B cell (primary cell): Measurements from ENCODE around the gene ZCCHC2. TPM values are rescaled to one million over a fixed set of nuclear protein-coding genes. Genes with fewer than 3 reads are reported as not detected.

ENCODE experiments used
- ATAC-seq: fragments of 200-7000 bp; cut with Tn5 transposase; one replicate; pipeline ENCODE4 v1.10.0; 2021; ENCODE audit warnings: low read depth, mild to moderate bottlenecking, moderate number of reproducible peaks, moderate library complexity
- CTCF ChIA-PET: fragments of 350-600 bp; sonication (Branson Sonifier 250); formaldehyde crosslinking; loops from one replicate; lab custom pipeline; 2021; ENCODE audit warnings: antibody characterized with exemption, inconsistent platforms; lab: Charles Lee
- POLR2A ChIA-PET: fragments of 350-600 bp; sonication (Branson Sonifier 250); formaldehyde crosslinking; loops from one replicate; lab custom pipeline; 2021; ENCODE audit warnings: antibody characterized with exemption; lab: Charles Lee
- DNase-seq: peaks from one replicate; pipeline ENCODE4 v3.0.0; 2013
- H2AFZ ChIP-seq: 2 replicates; pipeline ENCODE4 v1.6.1; 2012; ENCODE audit warnings: mild to moderate bottlenecking, low read depth, low read length; ENCODE audit not compliant: insufficient read depth, poor library complexity, severe bottlenecking
- H3K27ac ChIP-seq, 2 donors: 1 replicate in 1 of 2; 2 replicates in 1 of 2; pipeline ENCODE4 v1.5.1; 2012 to 2013; ENCODE audit warnings: low read length in 2 of 2, mild to moderate bottlenecking in 2 of 2, moderate library complexity in 1 of 2
- H3K27me3 ChIP-seq, 4 experiments: fragments of 200-600 bp in 1 of 4; sonication (generic) in 1 of 4; replicated peaks in 1 of 4; 1 replicate in 2 of 4; 2 replicates in 2 of 4; pipeline versions ENCODE4 v1.6.1 to v1.7.0; 2013 to 2016; ENCODE audit warnings: low read length in 3 of 4, mild to moderate bottlenecking in 2 of 4, mixed read lengths in 1 of 4, moderate library complexity in 1 of 4; ENCODE audit not compliant: insufficient read depth in 4 of 4, control insufficient read depth in 3 of 4; ENCODE audit errors: control extremely low read depth in 1 of 4
- H3K36me3 ChIP-seq, 2 experiments: replicated peaks in 1 of 2; 1 replicate in 1 of 2; 2 replicates in 1 of 2; pipeline versions ENCODE4 v1.6.1 to v1.7.1; 2013; ENCODE audit warnings: low read length in 1 of 2; ENCODE audit not compliant: insufficient read depth in 2 of 2, control insufficient read depth in 1 of 2; ENCODE audit errors: control extremely low read depth in 1 of 2, extremely low read depth in 1 of 2
- H3K4me1 ChIP-seq, 2 donors: fragments of 200-600 bp in 1 of 2; sonication (generic) in 1 of 2; 1 replicate in 1 of 2; 2 replicates in 1 of 2; pipeline versions ENCODE4 v1.5.1 to v1.6.1; 2013 to 2017; ENCODE audit warnings: low read length in 2 of 2; ENCODE audit not compliant: control insufficient read depth in 2 of 2, insufficient read depth in 2 of 2
- H3K4me2 ChIP-seq: replicated peaks from 2 replicates; pipeline ENCODE3; 2012; ENCODE audit warnings: mild to moderate bottlenecking, low read depth, low read length; ENCODE audit not compliant: poor library complexity, severe bottlenecking
- H3K4me3 ChIP-seq, 5 experiments: fragments of 200-600 bp in 1 of 5; sonication (generic) in 1 of 5; 1 replicate in 3 of 5; 2 replicates in 2 of 5; pipeline versions ENCODE4 v1.5.1 to v1.7.0; 2011 to 2016; ENCODE audit warnings: low read length in 4 of 5, mild to moderate bottlenecking in 4 of 5, low read depth in 2 of 5, control low read depth in 1 of 5, moderate library complexity in 1 of 5; ENCODE audit not compliant: insufficient read depth in 1 of 5; ENCODE audit errors: control extremely low read depth in 1 of 5, extremely low read depth in 1 of 5
- H3K79me2 ChIP-seq: fragments of 200-600 bp; sonication (generic); one replicate; pipeline ENCODE4 v1.6.0; 2016; ENCODE audit warnings: low read length; ENCODE audit not compliant: control insufficient read depth, insufficient read depth
- H3K9ac ChIP-seq: fragments of 200-600 bp; sonication (generic); 2 replicates; pipeline ENCODE4 v1.6.1; 2017; ENCODE audit warnings: mild to moderate bottlenecking, low read length, moderate library complexity
- H3K9me3 ChIP-seq, 3 donors: one replicate each; pipeline versions ENCODE4 v1.6.1 to v1.7.1; 2013; ENCODE audit warnings: low read length in 2 of 3; ENCODE audit not compliant: control insufficient read depth in 2 of 3, insufficient read depth in 1 of 3; ENCODE audit errors: control extremely low read depth in 1 of 3
- H4K20me1 ChIP-seq: 2 replicates; pipeline ENCODE4 v1.6.0; 2012; ENCODE audit warnings: mild to moderate bottlenecking, low read length; ENCODE audit not compliant: insufficient read depth, control insufficient read depth, poor library complexity, severe bottlenecking
- H3K27ac Mint-ChIP-seq: one replicate; pipeline ENCODE4 v1.8.0; 2021; ENCODE audit warnings: mixed read lengths
- H3K27me3 Mint-ChIP-seq: one replicate; pipeline ENCODE4 v1.8.0; 2021; ENCODE audit warnings: mixed read lengths
- H3K4me1 Mint-ChIP-seq: one replicate; pipeline ENCODE4 v1.8.0; 2021; ENCODE audit warnings: mixed read lengths
- H3K4me3 Mint-ChIP-seq: one replicate; pipeline ENCODE4 v1.8.0; 2021; ENCODE audit warnings: mixed read lengths
- H3K9me3 Mint-ChIP-seq: one replicate; pipeline ENCODE4 v1.8.0; 2022; ENCODE audit warnings: mixed read lengths; ENCODE audit not compliant: insufficient read depth
- EZH2 ChIP-seq: IDR thresholded peaks from 2 replicates; pipeline ENCODE4 v1.6.1; 2012; ENCODE audit warnings: borderline replicate concordance, low read depth, mild to moderate bottlenecking, moderate library complexity, low read length; ENCODE audit not compliant: insufficient read depth, poor library complexity, severe bottlenecking
- WGBS: methylation state at CpG from one replicate; pipeline ENCODE4 v1.1.5; 2013; ENCODE audit warnings: missing lambda C conversion rate; ENCODE audit not compliant: insufficient coverage; 5-methylcytosine and 5-hydroxymethylcytosine counted together
- intact Hi-C: fragments of 100-400 bp; cut with micrococcal nuclease; formaldehyde crosslinking; loops from one replicate; pipeline ENCODE4 v1.10.0; 2022
- polyA plus RNA-seq: library from polyadenylated mRNA; depleted of rRNA; stranded (reverse); fragments of >200 nt; gene quantifications from 2 replicates; pipeline ENCODE4 v1.2.3, GENCODE V29; 2012
- total RNA-seq, 2 donors: library from RNA; stranded (reverse); fragments of 120-200 nt in 1 of 2; gene quantifications; 1 replicate in 1 of 2; 2 replicates in 1 of 2; pipeline versions ENCODE4 v1.2.3 to v1.2.4, GENCODE V29; 2013 to 2022
- TF ChIP-seq, protein P1 (sequence below): fragments of 200-600 bp; IDR thresholded peaks from one replicate; pipeline ENCODE4 v1.8.0; 2022; ENCODE audit warnings: antibody characterized with exemption, mild to moderate bottlenecking

Gene ZCCHC2
- total and polyA plus RNA-seq, 2 donors (not counting 1 experiment from before 2014, with no cell fraction given): 24.5 to 53.7 TPM

- H3K4me2 ChIP-seq: no peak overlapping the region
- Mint-ChIP-seq H3K4me3 (no peak overlapping the region), H3K4me1 (no peaks in the 10 kb centered on the region), H3K27me3 (peaks cover 41% of the 10 kb centered on the region), H3K9me3 (peaks cover under 1% of the 10 kb centered on the region), H3K27ac (no peak overlapping the region)
- ATAC-seq (no peak), DNase-seq (no peak)
- no peak overlapping the region for H3K27ac ChIP-seq
- TF ChIP-seq, protein P1, sequence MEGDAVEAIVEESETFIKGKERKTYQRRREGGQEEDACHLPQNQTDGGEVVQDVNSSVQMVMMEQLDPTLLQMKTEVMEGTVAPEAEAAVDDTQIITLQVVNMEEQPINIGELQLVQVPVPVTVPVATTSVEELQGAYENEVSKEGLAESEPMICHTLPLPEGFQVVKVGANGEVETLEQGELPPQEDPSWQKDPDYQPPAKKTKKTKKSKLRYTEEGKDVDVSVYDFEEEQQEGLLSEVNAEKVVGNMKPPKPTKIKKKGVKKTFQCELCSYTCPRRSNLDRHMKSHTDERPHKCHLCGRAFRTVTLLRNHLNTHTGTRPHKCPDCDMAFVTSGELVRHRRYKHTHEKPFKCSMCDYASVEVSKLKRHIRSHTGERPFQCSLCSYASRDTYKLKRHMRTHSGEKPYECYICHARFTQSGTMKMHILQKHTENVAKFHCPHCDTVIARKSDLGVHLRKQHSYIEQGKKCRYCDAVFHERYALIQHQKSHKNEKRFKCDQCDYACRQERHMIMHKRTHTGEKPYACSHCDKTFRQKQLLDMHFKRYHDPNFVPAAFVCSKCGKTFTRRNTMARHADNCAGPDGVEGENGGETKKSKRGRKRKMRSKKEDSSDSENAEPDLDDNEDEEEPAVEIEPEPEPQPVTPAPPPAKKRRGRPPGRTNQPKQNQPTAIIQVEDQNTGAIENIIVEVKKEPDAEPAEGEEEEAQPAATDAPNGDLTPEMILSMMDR: no peak
- no peak for TF ChIP-seq EZH2
- H3K79me2 ChIP-seq: no peaks in the 10 kb centered on the region
- H3K9ac ChIP-seq: no peak overlapping the region
- H3K27me3 ChIP-seq: no peaks in the 10 kb centered on the region
- no peak overlapping the region for H2AFZ ChIP-seq
- H3K4me1 ChIP-seq: no peaks in the 10 kb centered on the region
- H3K36me3 ChIP-seq: no peaks in the 10 kb centered on the region
- H4K20me1 ChIP-seq: no peaks in the 10 kb centered on the region
- CTCF ChIA-PET: no interaction called here
- POLR2A ChIA-PET: no interaction called here
- H3K9me3 ChIP-seq: no peaks in the 10 kb centered on the region
- 95% methylated on average over 4 of the region's 5 CpGs for WGBS
- intact Hi-C loops: no loop called here
- H3K4me3 ChIP-seq: no peak overlapping the region
Observed at GRCh38 chr18:62487161-62487560, 35.7 kb upstream of the ZCCHC2 start.

GRCh38 chr18:62490967-62491695, 31.7 kb upstream of the ZCCHC2 start:
- H3K27ac ChIP-seq: no peak overlapping the region
- Mint-ChIP-seq H3K27me3 (peaks cover 46% of the 10 kb centered on the region), H3K4me3 (no peak overlapping the region), H3K9me3 (no peaks in the 10 kb centered on the region), H3K27ac (no peak overlapping the region), H3K4me1 (no peaks in the 10 kb centered on the region)
- no peak overlapping the region for H3K4me3 ChIP-seq
- H3K79me2 ChIP-seq: no peaks in the 10 kb centered on the region
- intact Hi-C loops: no loop called here
- WGBS: 100% methylated on average over 1 of the region's 3 CpGs
- DNase-seq (no peak), ATAC-seq (no peak)
- peaks cover 0 to 5% (median 2%) of the 10 kb centered on the region in 4 experiments for H3K27me3 ChIP-seq
- no peaks in the 10 kb centered on the region for H3K4me1 ChIP-seq
- H3K4me2 ChIP-seq: no peak overlapping the region
- H4K20me1 ChIP-seq: no peaks in the 10 kb centered on the region
- POLR2A ChIA-PET: no interaction called here
- CTCF ChIA-PET: interaction anchor here (1.5 kb wide), 1 partner anchor 65 kb away, joined by 3 read pairs; no protein-coding TSS in a partner anchor
- TF ChIP-seq, protein P1: no peak
- TF ChIP-seq EZH2: no peak
- no peaks in the 10 kb centered on the region for H3K36me3 ChIP-seq
- no peaks in the 10 kb centered on the region for H3K9me3 ChIP-seq
- H2AFZ ChIP-seq: no peak overlapping the region
- H3K9ac ChIP-seq: no peak overlapping the region
